HepG2 (cell line): ENCODE data around the gene AFAP1. TPM values are rescaled to one million over a fixed set of nuclear protein-coding genes. Genes with fewer than 3 reads are reported as not detected.

Experiments used
- ATAC-seq: fragments of 200-7000 bp; cut with Tn5 transposase; 3 replicates; pipeline ENCODE4 v1.9.1; 2020; ENCODE audit warnings: mild to moderate bottlenecking, moderate library complexity
- BruUV-seq: library from RNA; stranded (reverse); fragments of 400-500 nt; replicated peaks from 2 replicates; lab custom pipeline; 2021; lab: Mats Ljungman, UMichigan
- CTCF ChIA-PET: fragments of 300-600 bp; formaldehyde crosslinking; extraction: SDS; loops from one replicate; lab custom pipeline; 2021; ENCODE audit warnings: low total read pairs, inconsistent platforms, low intra/inter-chr PET ratio; lab: Yijun Ruan, JAX
- POLR2A ChIA-PET: fragments of 350-600 bp; sonication (Branson Sonifier 250); formaldehyde crosslinking; loops from one replicate; lab custom pipeline; 2020; ENCODE audit warnings: antibody characterized with exemption, inconsistent platforms; lab: Yijun Ruan, JAX
- DNase-seq: peaks from one replicate; pipeline ENCODE4 v3.0.0-alpha.2; 2015; ENCODE audit warnings: low spot score
- FAIRE-seq: peaks from 3 replicates; lab custom pipeline; 2011; peaks lifted over from hg19 to GRCh38; lab: Jason Lieb, UNC
- H2AFZ ChIP-seq: one replicate; pipeline ENCODE4 v1.6.1; 2011; ENCODE audit warnings: low read length, inconsistent platforms
- H3K27ac ChIP-seq: fragments of 300-600 bp; 3 replicates; pipeline ENCODE4 v1.8.0; 2011; ENCODE audit warnings: mixed run types, mild to moderate bottlenecking, mixed read lengths, low read length, inconsistent platforms; ENCODE audit not compliant: insufficient read depth; ENCODE audit errors: extremely low read length
- H3K27me3 ChIP-seq, 2 experiments: fragments of 200-600 bp in 1 of 2; 2 replicates in 1 of 2; 3 replicates in 1 of 2; pipeline versions ENCODE4 v1.6.0 to v1.8.0; 2011; ENCODE audit warnings: low read length in 2 of 2, mild to moderate bottlenecking in 2 of 2, moderate library complexity in 2 of 2, inconsistent platforms in 1 of 2; ENCODE audit not compliant: insufficient read depth in 2 of 2, control insufficient read depth in 1 of 2
- H3K36me3 ChIP-seq, 2 experiments: fragments of 200-600 bp in 1 of 2; replicated peaks in 1 of 2; 2 replicates in 1 of 2; 3 replicates in 1 of 2; pipeline versions ENCODE4 v1.5.1 to v1.8.0; 2011; ENCODE audit warnings: low read length in 2 of 2, inconsistent platforms in 1 of 2; ENCODE audit not compliant: insufficient read depth in 2 of 2, control insufficient read depth in 1 of 2
- H3K4me1 ChIP-seq: 2 replicates; pipeline ENCODE4 v1.5.1; 2012; ENCODE audit warnings: low read length, inconsistent platforms; ENCODE audit not compliant: insufficient read depth
- H3K4me2 ChIP-seq: 2 replicates; pipeline ENCODE4 v1.6.0; 2011; ENCODE audit warnings: low read depth, low read length, inconsistent platforms
- H3K4me3 ChIP-seq, 3 experiments: fragments of 200-600 bp in 1 of 3; sonication (generic), shearing (Covaris generic) in 1 of 3; replicated peaks in 1 of 3; 2 replicates each; pipeline ENCODE4 v1.5.1; 2011 to 2016; ENCODE audit warnings: low read length in 3 of 3, inconsistent platforms in 2 of 3, low read depth in 2 of 3, mild to moderate bottlenecking in 2 of 3, control low read depth in 1 of 3, mixed read lengths in 1 of 3; ENCODE audit not compliant: insufficient read depth in 1 of 3
- H3K79me2 ChIP-seq: one replicate; pipeline ENCODE4 v1.6.1; 2011; ENCODE audit warnings: low read length, inconsistent platforms; ENCODE audit not compliant: insufficient read depth
- H3K9ac ChIP-seq: 2 replicates; pipeline ENCODE4 v1.6.0; 2011; ENCODE audit warnings: mild to moderate bottlenecking, low read depth, low read length, inconsistent platforms; ENCODE audit not compliant: insufficient read depth
- H3K9me3 ChIP-seq: 2 replicates; pipeline ENCODE4 v1.5.1; 2012; ENCODE audit warnings: mild to moderate bottlenecking, low read length
- H4K20me1 ChIP-seq: 2 replicates; pipeline ENCODE4 v1.6.0; 2011; ENCODE audit warnings: inconsistent platforms, mild to moderate bottlenecking, low read length, moderate library complexity; ENCODE audit not compliant: insufficient read depth
- CHD4 ChIP-seq: fragments of 200-600 bp; sonication (generic); IDR thresholded peaks from 2 replicates; pipeline ENCODE4 v1.7.0; 2017; ENCODE audit warnings: mild to moderate bottlenecking, low read length, borderline replicate concordance
- DNMT1 ChIP-seq: sonication (generic); formaldehyde crosslinking; IDR thresholded peaks from 2 replicates; pipeline ENCODE4 v1.5.1; 2020; ENCODE audit warnings: mild to moderate bottlenecking, missing genetic modification reagents
- HOXA3 ChIP-seq: sonication (generic); formaldehyde crosslinking; IDR thresholded peaks from 2 replicates; pipeline ENCODE4 v1.5.0; 2020; ENCODE audit warnings: missing genetic modification reagents
- KLF9 ChIP-seq: IDR thresholded peaks from 2 replicates; pipeline ENCODE4 v1.6.1; 2016; ENCODE audit warnings: low read depth
- MAFG ChIP-seq: sonication (generic); formaldehyde crosslinking; IDR thresholded peaks from 2 replicates; pipeline ENCODE4 v1.5.1; 2020; ENCODE audit warnings: mild to moderate bottlenecking, missing genetic modification reagents
- MBNL3 ChIP-seq: fragments of 250-450 bp; sonication (Bioruptor Pico); conservative IDR thresholded peaks from 2 replicates; pipeline ENCODE4 v1.8.0; 2022; ENCODE audit warnings: mild to moderate bottlenecking, inconsistent platforms
- MED8 ChIP-seq: sonication (generic); formaldehyde crosslinking; IDR thresholded peaks from 2 replicates; pipeline ENCODE4 v1.8.1; 2023; ENCODE audit warnings: mild to moderate bottlenecking, missing genetic modification reagents; ENCODE audit not compliant: insufficient replicate concordance
- PREB ChIP-seq: sonication (generic); formaldehyde crosslinking; IDR thresholded peaks from 2 replicates; pipeline ENCODE4 v1.4.0; 2020; ENCODE audit warnings: missing genetic modification reagents
- SP2 ChIP-seq: sonication (generic); formaldehyde crosslinking; IDR thresholded peaks from 2 replicates; pipeline ENCODE4 v1.5.1; 2020; ENCODE audit warnings: mild to moderate bottlenecking, missing genetic modification reagents
- ZFYVE20 ChIP-seq: sonication (generic); formaldehyde crosslinking; IDR thresholded peaks from 2 replicates; pipeline ENCODE4 v1.8.0; 2023; ENCODE audit warnings: low read depth, mild to moderate bottlenecking, moderate library complexity, missing genetic modification reagents, borderline replicate concordance
- ZNF407 ChIP-seq: sonication (generic); formaldehyde crosslinking; IDR thresholded peaks from one replicate; pipeline ENCODE4 v1.5.1; 2020; ENCODE audit warnings: mild to moderate bottlenecking, missing genetic modification reagents; ENCODE audit errors: not compliant biosample characterization
- ZNF687 ChIP-seq: sonication (generic); formaldehyde crosslinking; IDR thresholded peaks from 2 replicates; pipeline ENCODE4 v1.5.1; 2020; ENCODE audit warnings: mild to moderate bottlenecking, missing genetic modification reagents, moderate library complexity
- WGBS: methylation state at CpG from one replicate; pipeline ENCODE4 v1.1.6; 2017; ENCODE audit warnings: low lambda C conversion rate; 5-methylcytosine and 5-hydroxymethylcytosine counted together
- in situ Hi-C: cut with HindIII; loops from 2 replicates; pipeline ENCODE4 v1.10.0; 2017; ENCODE audit warnings: low pct_unique_long_range_greater_than_20kb; ENCODE audit not compliant: extremely low pct_ligation_motif_present
- intact Hi-C: fragments of 100-400 bp; cut with micrococcal nuclease; formaldehyde crosslinking; loops from one replicate; pipeline ENCODE4 v1.10.0; 2022; ENCODE audit not compliant: unreplicated experiment
- polyA plus RNA-seq, 8 experiments: library from polyadenylated mRNA; depleted of rRNA in 3 of 8; stranded (reverse) in 7 of 8; unstranded in 1 of 8; fragments of >200 nt; fragmentation: Illumina TruSeq in 4 of 8; extraction: Trizol in 4 of 8; gene quantifications; 2 replicates each; pipeline versions ENCODE4 v1.2.1 to v1.2.3, GENCODE V29; 2011 to 2016; ENCODE audit warnings: low read depth in 4 of 8, missing spikeins in 1 of 8, mixed read lengths in 1 of 8; ENCODE audit not compliant: insufficient read depth in 1 of 8
- total RNA-seq, 5 experiments: library from RNA; depleted of rRNA; stranded (reverse); fragments of >200 nt; fragmentation: Illumina TruSeq; extraction: Trizol; gene quantifications; 2 replicates each; pipeline ENCODE4 v1.2.3, GENCODE V29; 2016; ENCODE audit warnings: low read depth in 1 of 5

Gene AFAP1
- total and polyA plus RNA-seq, 2 of the 13 experiments (the other 11 are each of a cell fraction or from before 2014, with no cell fraction given), result 2.5 TPM

- Histone ChIP-seq H3K9me3 (0 out of 2 replicates have a peak, but pooled peaks cover 4% of the 10 kb centered on the region), H3K27ac (no peak overlapping the region), H3K36me3 (no peaks in the 10 kb centered on the region), H2AFZ (no peak overlapping the region), H3K4me1 (peaks cover 43% of the 10 kb centered on the region), H3K4me2 (no peak overlapping the region), H3K79me2 (no peaks in the 10 kb centered on the region), H4K20me1 (peaks cover 3% of the 10 kb centered on the region; the same call in 1 of the 2 replicates), H3K9ac (no peak overlapping the region), H3K4me3 (no peak overlapping the region), H3K27me3 (no peaks in the 10 kb centered on the region)
- in situ Hi-C loops (no loop called here), intact Hi-C loops (no loop called here)
- 90% methylated on average over 9 of the region's 9 CpGs for WGBS
- ChIA-PET CTCF (no interaction called here), POLR2A (no interaction called here)
- FAIRE-seq (no peak), ATAC-seq (no peak), DNase-seq (no peak)
- BruUV-seq, result no TSS peak
- TF ChIP-seq MED8 (no peak), ZNF407 (CRISPR knock-in tag) (no peak), PREB (CRISPR knock-in tag) (no peak), MBNL3 (CRISPR knock-in tag) (no peak), SP2 (CRISPR knock-in tag) (no peak), CHD4 (no peak), MAFG (CRISPR knock-in tag) (no peak), DNMT1 (CRISPR knock-in tag) (no peak), ZFYVE20 (CRISPR knock-in tag) (no peak), ZNF687 (no peak), KLF9 (no peak), HOXA3 (CRISPR knock-in tag) (no peak)
Measured at GRCh38 chr4:7893539-7893938, 46.1 kb downstream of the AFAP1 start.
